Cardiac fibroblast (primary cell): ENCODE measurements around the gene VEZF1.
A peak's percentile ranks its signal among the peaks of the same experiment; 100 is the strongest.

Experiments
- DNase-seq, 2 donors: peaks; one replicate each; pipeline versions ENCODE4 v3.0.0 to v3.0.0-alpha.2; 2010; ENCODE audit warnings: low read depth in 2 of 2
- H3K4me3 ChIP-seq, 2 donors: replicated peaks in 1 of 2; 1 replicate in 1 of 2; 2 replicates in 1 of 2; pipeline ENCODE4 v1.5.1; 2011; ENCODE audit warnings: low read depth in 2 of 2, low read length in 2 of 2, mild to moderate bottlenecking in 2 of 2, moderate library complexity in 1 of 2
- TF ChIP-seq, protein P1 (sequence below): IDR thresholded peaks from one replicate; pipeline ENCODE4 v1.5.1; 2011; ENCODE audit warnings: low read depth, mild to moderate bottlenecking, low read length, inconsistent platforms

Gene VEZF1

DNA sequence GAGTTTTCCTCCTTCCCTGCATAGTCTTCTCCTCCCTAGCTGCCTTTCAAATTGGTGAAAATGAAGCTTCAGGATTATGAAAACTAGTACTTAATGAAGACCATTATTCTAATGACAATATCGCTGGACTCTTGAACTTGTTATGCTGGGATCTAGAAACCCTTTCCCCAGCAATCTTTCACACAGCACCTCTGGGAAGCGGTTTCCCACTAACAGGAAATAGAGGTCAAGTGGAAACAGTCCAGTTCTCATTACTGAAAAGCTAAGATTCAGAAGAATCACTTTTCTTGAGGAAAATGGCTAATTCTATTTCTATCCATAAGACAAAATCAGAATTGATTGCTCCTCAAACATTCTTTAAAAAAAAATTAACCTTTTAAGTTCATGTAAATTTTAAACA is 2.0 kb upstream of the VEZF1 start:
- TF ChIP-seq, protein P1, sequence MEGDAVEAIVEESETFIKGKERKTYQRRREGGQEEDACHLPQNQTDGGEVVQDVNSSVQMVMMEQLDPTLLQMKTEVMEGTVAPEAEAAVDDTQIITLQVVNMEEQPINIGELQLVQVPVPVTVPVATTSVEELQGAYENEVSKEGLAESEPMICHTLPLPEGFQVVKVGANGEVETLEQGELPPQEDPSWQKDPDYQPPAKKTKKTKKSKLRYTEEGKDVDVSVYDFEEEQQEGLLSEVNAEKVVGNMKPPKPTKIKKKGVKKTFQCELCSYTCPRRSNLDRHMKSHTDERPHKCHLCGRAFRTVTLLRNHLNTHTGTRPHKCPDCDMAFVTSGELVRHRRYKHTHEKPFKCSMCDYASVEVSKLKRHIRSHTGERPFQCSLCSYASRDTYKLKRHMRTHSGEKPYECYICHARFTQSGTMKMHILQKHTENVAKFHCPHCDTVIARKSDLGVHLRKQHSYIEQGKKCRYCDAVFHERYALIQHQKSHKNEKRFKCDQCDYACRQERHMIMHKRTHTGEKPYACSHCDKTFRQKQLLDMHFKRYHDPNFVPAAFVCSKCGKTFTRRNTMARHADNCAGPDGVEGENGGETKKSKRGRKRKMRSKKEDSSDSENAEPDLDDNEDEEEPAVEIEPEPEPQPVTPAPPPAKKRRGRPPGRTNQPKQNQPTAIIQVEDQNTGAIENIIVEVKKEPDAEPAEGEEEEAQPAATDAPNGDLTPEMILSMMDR = no peak
- no peak overlapping the region for H3K4me3 ChIP-seq
- no peak for DNase-seq

DNA sequence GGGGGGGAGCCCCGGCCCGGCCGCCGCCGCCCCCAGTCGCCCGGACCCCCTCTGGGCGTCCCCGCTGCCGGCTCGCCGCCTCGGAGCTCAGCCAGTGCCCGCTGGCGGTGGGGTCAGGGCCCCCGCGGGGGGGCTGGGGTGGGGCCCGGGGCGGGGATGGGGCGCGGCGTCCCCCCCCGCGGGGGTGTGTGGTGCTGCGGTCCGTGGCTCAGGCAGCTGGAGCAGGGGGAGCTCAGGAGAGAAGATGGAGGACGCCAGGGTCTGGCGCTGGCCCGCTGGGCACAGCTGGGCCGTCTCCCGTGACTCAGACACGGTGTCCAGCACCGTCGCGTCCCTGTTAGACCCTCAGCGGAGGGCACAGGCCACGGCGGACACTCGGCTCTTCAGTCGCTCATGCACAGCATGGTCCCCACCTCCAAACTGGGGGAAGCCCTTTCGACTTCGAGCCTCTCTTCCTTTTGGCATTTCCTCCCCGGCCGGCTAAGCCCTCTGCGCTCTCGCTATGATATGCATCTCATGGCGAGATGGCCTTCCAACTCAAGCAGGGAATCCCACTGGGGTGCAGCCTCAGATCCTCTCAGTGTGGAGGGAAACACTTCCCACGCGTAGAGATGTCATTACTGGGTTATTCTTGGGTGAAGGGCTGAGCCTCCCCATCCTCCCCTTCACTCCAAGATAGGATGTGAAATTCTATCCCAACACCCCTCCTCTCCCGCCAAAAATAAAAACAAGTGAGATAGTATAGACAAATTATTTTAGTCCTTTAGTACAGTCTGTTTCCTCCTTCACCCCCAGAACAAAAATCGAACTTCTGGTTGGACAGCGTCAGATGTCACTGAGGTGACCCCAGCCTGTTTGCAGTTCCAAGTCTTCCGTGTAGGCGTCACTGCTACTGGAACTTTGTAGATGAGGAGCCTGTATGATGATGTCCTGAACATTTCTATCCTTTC is 522 bp upstream of the VEZF1 start:
- TF ChIP-seq, protein P1 = no peak
- peak; percentile 64 to 70 for DNase-seq
- peak overlapping the region; percentile 56 to 77 for H3K4me3 ChIP-seq

DNA sequence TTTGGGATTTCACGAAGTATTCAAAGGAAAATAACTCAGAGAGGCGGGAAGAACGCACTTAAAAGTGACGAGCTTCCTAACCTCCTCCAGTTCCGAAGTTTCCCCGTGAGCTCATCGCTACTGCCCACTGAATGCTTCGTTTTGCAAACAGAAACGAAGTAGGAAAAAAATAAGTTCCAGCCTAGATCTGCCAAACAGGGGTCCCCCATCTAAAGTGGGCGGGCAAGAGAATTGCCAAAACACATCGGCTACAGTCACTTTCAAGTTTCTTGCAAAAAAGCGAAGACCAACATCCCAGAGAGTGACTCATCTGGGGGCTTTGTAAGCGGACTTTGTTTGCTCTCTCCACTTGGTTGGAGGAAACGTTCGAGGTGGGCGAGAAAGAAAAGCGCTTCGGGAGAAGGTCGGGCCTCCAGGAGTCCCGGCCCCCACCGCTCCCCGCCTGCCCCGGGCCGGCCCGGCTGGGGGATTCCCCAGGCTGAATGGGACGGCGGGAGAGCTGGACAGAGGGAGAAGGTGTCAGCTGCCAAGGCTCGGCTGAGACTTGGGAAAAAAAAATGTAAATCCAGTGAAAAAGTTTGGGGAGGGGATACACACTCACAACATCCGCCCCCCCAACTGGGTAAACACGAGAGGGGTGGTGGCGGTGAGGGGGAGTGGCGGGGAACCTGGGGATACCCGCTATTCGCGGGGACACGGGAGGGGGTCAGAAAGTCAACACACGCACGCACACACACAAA is 1.0 kb downstream of the VEZF1 start:
- TF ChIP-seq, protein P1 = no peak
- peak overlapping the region; percentile 59 to 77 for H3K4me3 ChIP-seq
- peak; percentile 78 to 82 for DNase-seq

DNA sequence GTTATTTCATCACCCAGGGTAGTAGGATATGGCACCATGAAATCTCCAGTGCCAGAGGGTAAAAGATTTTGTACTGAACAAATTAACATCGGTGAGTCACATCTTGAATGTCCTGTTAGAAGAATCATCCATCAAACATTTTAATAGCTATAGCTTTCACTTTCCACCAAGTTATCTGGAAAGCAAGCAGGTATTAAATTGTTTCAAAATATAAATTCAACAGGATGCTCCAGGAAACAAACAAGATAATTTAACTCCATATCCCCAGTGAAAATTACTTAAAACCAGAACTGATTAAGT is 2.4 kb downstream of the VEZF1 start:
- TF ChIP-seq, protein P1 = no peak
- peak; percentile 33 to 44 for DNase-seq
- H3K4me3 ChIP-seq = no peak overlapping the region

DNA sequence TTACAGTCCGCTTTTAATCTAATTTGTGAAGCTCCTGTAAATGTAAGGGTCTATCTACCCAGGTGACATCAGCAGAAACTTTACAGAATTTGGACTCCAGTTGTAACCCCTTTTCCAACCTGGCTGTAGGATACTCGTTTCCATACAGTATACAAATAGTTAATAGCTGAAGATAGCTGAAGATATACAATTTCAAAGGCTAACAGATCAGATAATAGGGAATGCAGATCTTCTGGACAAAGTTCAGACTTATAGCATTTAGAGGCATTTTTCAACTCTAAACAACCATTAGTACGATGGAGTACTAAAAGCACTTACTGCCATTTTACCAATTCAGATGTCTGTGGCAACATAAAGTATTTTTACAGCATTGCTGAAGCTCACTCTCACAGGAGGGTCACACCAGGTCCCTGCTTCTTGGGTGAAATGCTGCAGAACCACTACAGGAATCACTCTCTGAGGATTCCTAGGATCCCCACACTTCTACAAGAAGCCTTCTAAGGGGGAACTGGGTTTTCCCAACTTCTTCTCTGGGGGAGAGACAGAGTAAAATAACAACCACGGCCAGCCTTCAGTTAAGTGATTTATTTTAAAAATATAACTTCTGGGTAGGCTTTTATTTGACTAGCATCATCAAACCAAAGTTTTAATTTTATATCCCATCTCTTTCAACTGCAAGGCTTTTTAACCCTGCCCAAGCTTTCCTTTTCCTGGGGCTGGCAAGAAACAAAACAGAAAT is 2.9 kb downstream of the VEZF1 start:
- TF ChIP-seq, protein P1 = no peak
- DNase-seq = no peak
- no peak overlapping the region for H3K4me3 ChIP-seq

DNA sequence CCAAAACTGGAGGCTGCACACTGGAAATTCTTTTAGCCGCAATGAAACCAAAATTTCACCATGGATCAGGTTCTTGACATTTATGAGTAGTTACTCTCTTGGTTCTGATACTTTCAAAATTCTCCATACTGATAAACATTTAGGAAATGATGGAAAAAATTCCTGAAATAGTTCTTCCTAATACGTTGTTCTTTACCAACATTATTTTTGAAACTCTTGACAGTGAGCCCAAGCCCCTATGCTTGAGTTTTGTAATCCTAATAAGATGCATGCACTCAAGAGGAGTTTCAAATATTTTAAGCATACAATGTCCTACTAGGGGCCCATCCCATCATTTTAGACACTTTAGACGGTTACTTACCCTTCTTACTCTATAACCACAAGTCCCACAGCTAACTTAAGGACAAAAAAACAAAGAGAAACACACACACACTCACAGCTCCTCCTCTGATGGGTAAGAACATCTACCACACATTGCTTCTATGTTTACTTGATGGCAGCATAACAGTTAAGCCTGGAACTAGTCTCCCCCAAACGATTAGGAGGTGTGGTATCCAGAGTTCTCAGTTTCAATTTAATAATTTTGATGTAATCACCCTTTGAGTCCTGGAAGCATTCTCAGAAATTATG is 3.7 kb downstream of the VEZF1 start:
- TF ChIP-seq, protein P1 = no peak
- peak in 1 of 2 donors; percentile 47 for DNase-seq
- H3K4me3 ChIP-seq = no peak overlapping the region
